Parathyroid adenoma (tissue), 2 donors: Measurements from ENCODE around the gene DEFB114.
"Not testable (repeated sequence)": the region's sequence is repeated elsewhere in the genome, so short reads cannot be mapped to it uniquely, and the experiment has no call there.

Experiments used
- H2AFZ ChIP-seq: fragments of 300-600 bp; sonication (generic); one replicate; pipeline ENCODE4 v1.7.0; 2017; ENCODE audit warnings: antibody characterized with exemption, mild to moderate bottlenecking
- H3K27ac ChIP-seq: fragments of 300-600 bp; sonication (generic); one replicate; pipeline ENCODE4 v1.7.0; 2017
- H3K27me3 ChIP-seq: fragments of 300-600 bp; sonication (generic); one replicate; pipeline ENCODE4 v1.7.0; 2017; ENCODE audit warnings: low read length; ENCODE audit not compliant: control insufficient read depth, insufficient read depth
- H3K36me3 ChIP-seq: fragments of 300-600 bp; sonication (generic); one replicate; pipeline ENCODE4 v1.7.0; 2017; ENCODE audit warnings: low read length; ENCODE audit not compliant: control insufficient read depth, insufficient read depth
- H3K4me1 ChIP-seq: fragments of 300-600 bp; sonication (generic); one replicate; pipeline ENCODE4 v1.7.0; 2017; ENCODE audit warnings: control low read depth
- H3K4me2 ChIP-seq: fragments of 300-600 bp; sonication (generic); one replicate; pipeline ENCODE4 v1.7.0; 2017; ENCODE audit warnings: low read length
- H3K4me3 ChIP-seq: fragments of 300-600 bp; sonication (generic); one replicate; pipeline ENCODE4 v1.7.0; 2017; ENCODE audit warnings: low read depth, low read length
- H3K79me2 ChIP-seq: fragments of 300-600 bp; sonication (generic); one replicate; pipeline ENCODE4 v1.7.0; 2017; ENCODE audit warnings: control low read depth
- H3K9ac ChIP-seq: fragments of 300-600 bp; sonication (generic); one replicate; pipeline ENCODE4 v1.7.0; 2017; ENCODE audit warnings: mild to moderate bottlenecking
- H3K9me3 ChIP-seq: fragments of 300-600 bp; sonication (generic); one replicate; pipeline ENCODE4 v1.7.0; 2017; ENCODE audit warnings: low read length; ENCODE audit not compliant: control insufficient read depth
- CTCF ChIP-seq: fragments of 300-600 bp; sonication (generic); IDR thresholded peaks from one replicate; pipeline ENCODE4 v1.7.0; 2017; ENCODE audit warnings: antibody characterized with exemption, mild to moderate bottlenecking
- donor health status: primary hyperparathyroidism.

The DEFB114 gene

GRCh38 chr6:49955847-49956246 lies 8.1 kb downstream of the DEFB114 start:
- TF ChIP-seq CTCF = no peak
- no peaks in the 10 kb centered on the region for H3K4me1 ChIP-seq
- no peak overlapping the region for H3K27ac ChIP-seq
- H3K9me3 ChIP-seq = no peaks in the 10 kb centered on the region
- H3K79me2 ChIP-seq = no peaks in the 10 kb centered on the region
- no peak overlapping the region for H3K4me2 ChIP-seq
- H3K36me3 ChIP-seq = no peaks in the 10 kb centered on the region
- H3K27me3 ChIP-seq = no peaks in the 10 kb centered on the region
- H3K9ac ChIP-seq = no peak overlapping the region
- H2AFZ ChIP-seq = no peak overlapping the region
- H3K4me3 ChIP-seq = no peak overlapping the region

GRCh38 chr6:49951926-49952325 lies 12.0 kb downstream of the DEFB114 start:
- no peak overlapping the region for H2AFZ ChIP-seq
- no peak overlapping the region for H3K9ac ChIP-seq
- H3K79me2 ChIP-seq = no peaks in the 10 kb centered on the region
- no peaks in the 10 kb centered on the region for H3K27me3 ChIP-seq
- no peak overlapping the region for H3K4me3 ChIP-seq
- no peaks in the 10 kb centered on the region for H3K9me3 ChIP-seq
- H3K27ac ChIP-seq = no peak overlapping the region
- H3K4me1 ChIP-seq = no peaks in the 10 kb centered on the region
- no peak overlapping the region for H3K4me2 ChIP-seq
- TF ChIP-seq CTCF = no peak
- H3K36me3 ChIP-seq = no peaks in the 10 kb centered on the region

- Histone ChIP-seq H3K79me2 (no peaks in the 10 kb centered on the region), H3K27ac (no peak overlapping the region), H2AFZ (no peak overlapping the region), H3K9me3 (no peaks in the 10 kb centered on the region), H3K36me3 (no peaks in the 10 kb centered on the region), H3K27me3 (no peaks in the 10 kb centered on the region), H3K9ac (no peak overlapping the region), H3K4me1 (no peaks in the 10 kb centered on the region), H3K4me3 (no peak overlapping the region), H3K4me2 (no peak overlapping the region)
- no peak for TF ChIP-seq CTCF
These were observed 13.6 kb downstream of the DEFB114 start for GRCh38 chr6:49950415-49950751.

- no peak overlapping the region for H3K27ac ChIP-seq
- no peaks in the 10 kb centered on the region for H3K79me2 ChIP-seq
- no peaks in the 10 kb centered on the region for H3K9me3 ChIP-seq
- no peak for TF ChIP-seq CTCF
- no peaks in the 10 kb centered on the region for H3K36me3 ChIP-seq
- H3K4me2 ChIP-seq = no peak overlapping the region
- no peak overlapping the region for H2AFZ ChIP-seq
- H3K9ac ChIP-seq = no peak overlapping the region
- H3K4me1 ChIP-seq = no peaks in the 10 kb centered on the region
- no peak overlapping the region for H3K4me3 ChIP-seq
- no peaks in the 10 kb centered on the region for H3K27me3 ChIP-seq
These were observed 14.9 kb downstream of the DEFB114 start for GRCh38 chr6:49949062-49949461.

GRCh38 chr6:49946835-49947234 lies 17.1 kb downstream of the DEFB114 start:
- no peaks in the 10 kb centered on the region for H3K4me1 ChIP-seq
- no peaks in the 10 kb centered on the region for H3K27me3 ChIP-seq
- H3K27ac ChIP-seq = no peak overlapping the region
- no peaks in the 10 kb centered on the region for H3K79me2 ChIP-seq
- no peaks in the 10 kb centered on the region for H3K36me3 ChIP-seq
- H3K9ac ChIP-seq = no peak overlapping the region
- no peaks in the 10 kb centered on the region for H3K9me3 ChIP-seq
- H3K4me2 ChIP-seq = no peak overlapping the region
- H3K4me3 ChIP-seq = no peak overlapping the region
- no peak overlapping the region for H2AFZ ChIP-seq
- TF ChIP-seq CTCF = no peak

- H3K9ac ChIP-seq, H2AFZ ChIP-seq, H3K9me3 ChIP-seq, H3K4me2 ChIP-seq, H3K79me2 ChIP-seq, H3K27ac ChIP-seq, H3K4me1 ChIP-seq, H3K36me3 ChIP-seq, H3K4me3 ChIP-seq, H3K27me3 ChIP-seq: not testable (repeated sequence)
These were observed 19.9 kb downstream of the DEFB114 start for GRCh38 chr6:49944068-49944467.
